DND-41 (cell line): ENCODE results near the gene TBC1D10A.
A peak's percentile ranks its signal among the peaks of the same experiment; 100 is the strongest.

Source experiments
- ATAC-seq: fragments of 200-7000 bp; cut with Tn5 transposase; 3 replicates; pipeline ENCODE4 v1.9.1; 2021; ENCODE audit warnings: low read depth; ENCODE audit not compliant: insufficient read depth
- DNase-seq: peaks from one replicate; pipeline ENCODE4 v3.0.0-alpha.2; 2020
- H2AFZ ChIP-seq: 2 replicates; pipeline ENCODE4 v1.6.0; 2012; ENCODE audit warnings: low read depth, low read length
- H3K27ac ChIP-seq: 2 replicates; pipeline ENCODE4 v1.5.1; 2012; ENCODE audit warnings: low read length, inconsistent platforms
- H3K27me3 ChIP-seq: fragments of 200-600 bp; sonication (generic); 2 replicates; pipeline ENCODE4 v1.6.0; 2012; ENCODE audit warnings: low read length, mild to moderate bottlenecking, inconsistent platforms; ENCODE audit not compliant: insufficient read depth, poor library complexity
- H3K36me3 ChIP-seq: 2 replicates; pipeline ENCODE4 v1.5.1; 2012; ENCODE audit warnings: low read length, inconsistent platforms; ENCODE audit not compliant: insufficient read depth
- H3K4me1 ChIP-seq: 2 replicates; pipeline ENCODE4 v1.5.1; 2012; ENCODE audit warnings: mild to moderate bottlenecking, low read length; ENCODE audit not compliant: insufficient read depth
- H3K4me2 ChIP-seq: 2 replicates; pipeline ENCODE4 v1.6.0; 2012; ENCODE audit warnings: mild to moderate bottlenecking, moderate library complexity, low read length, inconsistent platforms; ENCODE audit not compliant: insufficient read depth
- H3K4me3 ChIP-seq, 2 experiments: fragments of 200-600 bp in 1 of 2; shearing (Covaris generic) in 1 of 2; 2 replicates each; pipeline ENCODE4 v1.5.1; 2012 to 2016; ENCODE audit warnings: inconsistent platforms in 2 of 2, low read length in 2 of 2, mild to moderate bottlenecking in 2 of 2, low read depth in 1 of 2, moderate library complexity in 1 of 2
- H3K79me2 ChIP-seq: 2 replicates; pipeline ENCODE4 v1.6.0; 2012; ENCODE audit warnings: low read length, inconsistent platforms; ENCODE audit not compliant: insufficient read depth
- H3K9ac ChIP-seq: 2 replicates; pipeline ENCODE4 v1.6.0; 2012; ENCODE audit warnings: low read depth, mild to moderate bottlenecking, inconsistent platforms, low read length, moderate library complexity
- H3K9me3 ChIP-seq: 2 replicates; pipeline ENCODE4 v1.5.1; 2012; ENCODE audit warnings: low read length, moderate library complexity, mild to moderate bottlenecking, inconsistent platforms; ENCODE audit not compliant: insufficient read depth, severe bottlenecking
- H4K20me1 ChIP-seq: 2 replicates; pipeline ENCODE4 v1.6.0; 2012; ENCODE audit warnings: low read length; ENCODE audit not compliant: insufficient read depth
- CTCF ChIP-seq: IDR thresholded peaks from 2 replicates; pipeline ENCODE4 v1.5.1; 2012; ENCODE audit warnings: borderline replicate concordance, low read length, moderate library complexity, mild to moderate bottlenecking; ENCODE audit not compliant: poor library complexity, severe bottlenecking; ENCODE audit errors: extremely low read depth
- EZH2 ChIP-seq: IDR thresholded peaks from 3 replicates; pipeline ENCODE4 v1.6.1; 2012; ENCODE audit warnings: borderline replicate concordance, low read depth, mild to moderate bottlenecking, moderate library complexity, low read length, inconsistent platforms; ENCODE audit not compliant: severe bottlenecking

TBC1D10A gene

GRCh38 chr22:30293026-30293425, 33.7 kb downstream of the TBC1D10A start:
- H3K4me3 ChIP-seq = no peak overlapping the region
- H3K4me2 ChIP-seq = no peak overlapping the region
- H3K9me3 ChIP-seq = no peaks in the 10 kb centered on the region
- no peaks in the 10 kb centered on the region for H3K27me3 ChIP-seq
- H3K36me3 ChIP-seq = peaks cover 67% of the 10 kb centered on the region
- peaks cover 13% of the 10 kb centered on the region for H3K79me2 ChIP-seq
- DNase-seq = no peak
- no peak for TF ChIP-seq CTCF
- no peak for TF ChIP-seq EZH2
- H3K27ac ChIP-seq = 0 out of 2 replicates have a peak overlapping the region, but pooled peaks have one; percentile 2
- ATAC-seq = no peak
- peaks cover 4% of the 10 kb centered on the region; the same call in 1 of the 2 replicates for H4K20me1 ChIP-seq
- H2AFZ ChIP-seq = no peak overlapping the region
- peaks cover 41% of the 10 kb centered on the region for H3K4me1 ChIP-seq
- no peak overlapping the region for H3K9ac ChIP-seq

DNA sequence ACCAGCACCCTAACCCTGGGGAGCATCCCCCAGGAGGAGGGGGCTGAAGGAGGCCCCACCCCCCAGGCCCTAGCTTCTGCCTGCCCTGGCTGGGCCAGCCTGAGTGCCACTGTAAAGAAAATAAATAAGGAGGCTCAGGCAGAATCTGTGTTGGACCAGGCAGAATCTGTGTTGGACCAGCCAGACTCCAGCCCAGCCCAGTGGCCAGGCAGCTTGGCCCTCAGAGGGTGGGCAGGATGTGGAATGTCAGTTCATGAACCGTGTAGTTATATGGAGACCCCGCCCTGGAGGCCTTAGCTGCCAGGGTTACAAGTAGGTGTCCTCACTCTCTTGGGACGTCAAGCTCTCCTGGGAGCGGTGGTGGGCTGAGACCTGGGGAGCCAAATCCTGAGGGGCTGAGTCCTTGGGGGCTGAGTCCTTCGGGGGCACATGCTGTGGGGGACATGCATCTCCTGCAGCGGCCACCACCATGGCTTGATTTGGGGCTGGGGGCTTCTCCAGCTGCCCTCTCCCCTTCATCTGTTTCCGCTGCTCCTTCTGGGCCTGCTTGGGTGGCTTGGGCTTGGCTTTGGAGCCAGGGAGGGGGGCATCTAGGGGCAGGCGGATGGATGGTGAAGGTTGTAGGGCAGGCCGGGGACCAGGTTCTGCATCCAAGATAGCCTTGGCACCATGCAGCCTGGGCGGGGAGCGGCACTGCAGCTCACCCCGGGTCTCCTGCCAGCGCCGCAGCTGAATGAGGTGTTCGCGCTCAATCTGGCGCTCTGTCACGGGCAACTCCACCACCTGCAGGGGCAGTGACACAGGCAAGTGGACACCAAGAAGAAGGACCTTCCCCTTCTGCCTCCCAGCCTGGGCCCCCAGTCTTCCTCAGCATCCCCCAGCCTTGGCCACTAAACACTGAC, 34.4 kb downstream of the TBC1D10A start:
- H3K27ac ChIP-seq = peak overlapping the region; percentile 94
- H3K27me3 ChIP-seq = no peaks in the 10 kb centered on the region
- H3K4me2 ChIP-seq = no peak overlapping the region
- H3K79me2 ChIP-seq = peaks cover 17% of the 10 kb centered on the region
- no peak overlapping the region for H3K4me3 ChIP-seq
- TF ChIP-seq CTCF = no peak
- no peak for TF ChIP-seq EZH2
- H3K9me3 ChIP-seq = no peaks in the 10 kb centered on the region
- H4K20me1 ChIP-seq = peaks cover 5% of the 10 kb centered on the region
- peaks cover 63% of the 10 kb centered on the region for H3K36me3 ChIP-seq
- peaks cover 48% of the 10 kb centered on the region for H3K4me1 ChIP-seq
- ATAC-seq (no peak), DNase-seq (no peak)
- H3K9ac ChIP-seq = no peak overlapping the region
- no peak overlapping the region for H2AFZ ChIP-seq

GRCh38 chr22:30291058-30291892, 35.5 kb downstream of the TBC1D10A start:
- peak overlapping the region; percentile 83 for H3K9ac ChIP-seq
- H3K4me3 ChIP-seq = no peak overlapping the region
- peaks cover 58% of the 10 kb centered on the region for H3K4me1 ChIP-seq
- DNase-seq = no peak
- ATAC-seq = no peak
- TF ChIP-seq EZH2 (no peak), CTCF (no peak)
- H3K9me3 ChIP-seq = no peaks in the 10 kb centered on the region
- peak overlapping the region; percentile 21 for H3K4me2 ChIP-seq
- peak overlapping the region; percentile 94 for H3K27ac ChIP-seq
- H3K36me3 ChIP-seq = peaks cover 63% of the 10 kb centered on the region
- no peak overlapping the region for H2AFZ ChIP-seq
- H3K79me2 ChIP-seq = peaks cover 27% of the 10 kb centered on the region
- H4K20me1 ChIP-seq = peaks cover 6% of the 10 kb centered on the region
- H3K27me3 ChIP-seq = no peaks in the 10 kb centered on the region
